ENCODE data around the gene SHISA9.

SHISA9 gene

GRCh38 chr16:13270602-13271001, 369.2 kb downstream of the SHISA9 start:
- TF ChIP-seq CTCF (conservative IDR thresholded peaks at IDR 0.05): no peak
- no peak overlapping the region for H3K27ac ChIP-seq

- H3K27ac ChIP-seq: no peak overlapping the region
- TF ChIP-seq CTCF (conservative IDR thresholded peaks at IDR 0.05): no peak
Observed at GRCh38 chr16:13289515-13289914, 388.1 kb downstream of the SHISA9 start.

Data from VCaP (cell line).